H9 (cell line): ENCODE measurements around the gene B4GALNT1. TPM values are rescaled to one million over a fixed set of nuclear protein-coding genes. Genes with fewer than 3 reads are reported as not detected.

ENCODE experiments used
- DNase-seq: peaks from one replicate; pipeline ENCODE4 v3.0.0-alpha.2; 2017
- H2AFZ ChIP-seq: one replicate; pipeline ENCODE4 v1.6.1; 2013; ENCODE audit warnings: mild to moderate bottlenecking, low read length, control low read depth, moderate library complexity
- H2AK5ac ChIP-seq: 2 replicates; pipeline ENCODE4 v1.6.1; 2013; ENCODE audit warnings: low read length, control low read depth, mixed read lengths; ENCODE audit not compliant: insufficient read length
- H2BK120ac ChIP-seq: one replicate; pipeline ENCODE4 v1.6.1; 2013; ENCODE audit warnings: low read depth, mild to moderate bottlenecking, low read length, control low read depth, inconsistent platforms; ENCODE audit not compliant: poor library complexity, severe bottlenecking
- H2BK12ac ChIP-seq: 2 replicates; pipeline ENCODE4 v1.6.1; 2013; ENCODE audit warnings: low read length, control low read depth, mixed read lengths, low read depth; ENCODE audit not compliant: insufficient read length
- H2BK15ac ChIP-seq: 2 replicates; pipeline ENCODE4 v1.6.1; 2013; ENCODE audit warnings: low read depth, low read length, control low read depth
- H2BK20ac ChIP-seq: one replicate; pipeline ENCODE4 v1.6.1; 2013; ENCODE audit warnings: low read depth, mild to moderate bottlenecking, low read length, control low read depth, inconsistent platforms; ENCODE audit not compliant: poor library complexity, severe bottlenecking
- H2BK5ac ChIP-seq: 2 replicates; pipeline ENCODE4 v1.6.1; 2013; ENCODE audit warnings: low read length, control low read depth, mixed read lengths; ENCODE audit not compliant: insufficient read length
- H3K14ac ChIP-seq: 2 replicates; pipeline ENCODE4 v1.6.1; 2013; ENCODE audit warnings: low read length, control low read depth; ENCODE audit not compliant: insufficient read depth
- H3K18ac ChIP-seq: 2 replicates; pipeline ENCODE4 v1.6.1; 2013; ENCODE audit warnings: low read depth, mild to moderate bottlenecking, mixed read lengths, low read length, control low read depth; ENCODE audit not compliant: insufficient read length
- H3K23ac ChIP-seq: 2 replicates; pipeline ENCODE4 v1.6.1; 2013; ENCODE audit warnings: low read length, control low read depth, mixed read lengths, low read depth; ENCODE audit not compliant: insufficient read length
- H3K23me2 ChIP-seq: 2 replicates; pipeline ENCODE4 v1.6.1; 2013; ENCODE audit warnings: low read depth, mild to moderate bottlenecking, mixed read lengths, low read length, control low read depth; ENCODE audit not compliant: insufficient read length, poor library complexity, severe bottlenecking
- H3K27ac ChIP-seq: 2 replicates; pipeline ENCODE4 v1.5.1; 2013; ENCODE audit warnings: low read length, control low read depth, mixed read lengths, low read depth; ENCODE audit not compliant: insufficient read length
- H3K27me3 ChIP-seq: 2 replicates; pipeline ENCODE4 v1.6.1; 2013; ENCODE audit warnings: low read length, control low read depth, inconsistent platforms; ENCODE audit not compliant: insufficient read depth
- H3K4ac ChIP-seq: 2 replicates; pipeline ENCODE4 v1.6.1; 2013; ENCODE audit warnings: low read depth, mild to moderate bottlenecking, control low read depth, inconsistent platforms, low read length, moderate library complexity
- H3K4me1 ChIP-seq: 2 replicates; pipeline ENCODE4 v1.6.1; 2013; ENCODE audit warnings: low read length, control low read depth, inconsistent platforms; ENCODE audit not compliant: insufficient read depth
- H3K4me2 ChIP-seq: 2 replicates; pipeline ENCODE4 v1.6.1; 2013; ENCODE audit warnings: low read length, control low read depth, mixed read lengths; ENCODE audit not compliant: insufficient read length, insufficient read depth
- H3K56ac ChIP-seq: 2 replicates; pipeline ENCODE4 v1.6.1; 2013; ENCODE audit warnings: low read depth, mild to moderate bottlenecking, mixed read lengths, low read length, control low read depth; ENCODE audit not compliant: insufficient read length
- H3K79me1 ChIP-seq: 2 replicates; pipeline ENCODE4 v1.6.1; 2013; ENCODE audit warnings: low read depth, mild to moderate bottlenecking, moderate library complexity, low read length, control low read depth, inconsistent platforms; ENCODE audit not compliant: insufficient read depth, poor library complexity, severe bottlenecking
- H3K79me2 ChIP-seq: 2 replicates; pipeline ENCODE4 v1.6.1; 2013; ENCODE audit warnings: low read length, control low read depth, inconsistent platforms; ENCODE audit not compliant: insufficient read depth
- H3K9ac ChIP-seq: 2 replicates; pipeline ENCODE4 v1.6.1; 2013; ENCODE audit warnings: low read length, control low read depth, mixed read lengths; ENCODE audit not compliant: insufficient read length; ENCODE audit errors: extremely low read depth
- H3K9me3 ChIP-seq: one replicate; pipeline ENCODE4 v1.6.1; 2013; ENCODE audit warnings: low read depth, low read length, inconsistent platforms; ENCODE audit not compliant: control insufficient read depth
- H3T11ph ChIP-seq: one replicate; pipeline ENCODE4 v1.6.1; 2013; ENCODE audit warnings: mild to moderate bottlenecking, low read length, control low read depth, inconsistent platforms
- H4K20me1 ChIP-seq: one replicate; pipeline ENCODE4 v1.6.1; 2013; ENCODE audit not compliant: control insufficient read depth, insufficient read length, insufficient read depth
- H4K5ac ChIP-seq: 2 replicates; pipeline ENCODE4 v1.6.1; 2013; ENCODE audit warnings: low read depth, mild to moderate bottlenecking, mixed read lengths, low read length, control low read depth; ENCODE audit not compliant: insufficient read length
- H4K8ac ChIP-seq: replicated peaks from 2 replicates; pipeline ENCODE4 v1.6.1; 2013; ENCODE audit warnings: low read length, control low read depth, mixed read lengths, low read depth; ENCODE audit not compliant: insufficient read length
- H4K91ac ChIP-seq: 2 replicates; pipeline ENCODE4 v1.6.1; 2013; ENCODE audit warnings: low read depth, mild to moderate bottlenecking, moderate library complexity, mixed read lengths, low read length, control low read depth; ENCODE audit not compliant: insufficient read length
- H3K27ac Mint-ChIP-seq, 3 experiments: 2 replicates in 2 of 3; 3 replicates in 1 of 3; pipeline ENCODE4 v1.8.0; 2020 to 2021; ENCODE audit warnings: mixed read lengths in 3 of 3, mild to moderate bottlenecking in 1 of 3, moderate library complexity in 1 of 3
- H3K27me3 Mint-ChIP-seq: 2 replicates; pipeline ENCODE4 v1.8.0; 2021; ENCODE audit warnings: low read depth, mild to moderate bottlenecking, moderate library complexity, mixed read lengths
- H3K36me3 Mint-ChIP-seq, 3 experiments: 2 replicates in 2 of 3; 3 replicates in 1 of 3; pipeline ENCODE4 v1.8.0; 2020 to 2021; ENCODE audit warnings: low read depth in 3 of 3, mixed read lengths in 3 of 3; ENCODE audit not compliant: insufficient read depth in 1 of 3
- H3K4me1 Mint-ChIP-seq, 2 experiments: 2 replicates each; pipeline ENCODE4 v1.8.0; 2020; ENCODE audit warnings: mixed read lengths in 2 of 2
- H3K4me3 Mint-ChIP-seq, 2 experiments: 2 replicates in 1 of 2; 3 replicates in 1 of 2; pipeline ENCODE4 v1.8.0; 2020 to 2021; ENCODE audit warnings: mild to moderate bottlenecking in 2 of 2, mixed read lengths in 2 of 2, moderate library complexity in 1 of 2
- H3K9me3 Mint-ChIP-seq, 2 experiments: 2 replicates in 1 of 2; 3 replicates in 1 of 2; pipeline ENCODE4 v1.8.0; 2020; ENCODE audit warnings: mild to moderate bottlenecking in 2 of 2, mixed read lengths in 2 of 2, moderate library complexity in 1 of 2
- WGBS: extraction: QIAGEN DNeasy Blood & Tissue Kit; methylation state at CpG from one replicate; pipeline ENCODE4 v1.1.7; 2013; ENCODE audit warnings: missing lambda C conversion rate, low lambda C conversion rate, mixed read lengths; ENCODE audit not compliant: insufficient read length; ENCODE audit errors: extremely low coverage; 5-methylcytosine and 5-hydroxymethylcytosine counted together
- total RNA-seq: library from RNA; stranded (reverse); gene quantifications from 2 replicates; pipeline ENCODE4 v1.2.1, GENCODE V29; 2021
- TF ChIP-seq, protein P1 (sequence below): fragments of 200-600 bp; sonication (generic); conservative IDR thresholded peaks from 3 replicates; pipeline ENCODE4 v1.8.0; 2021; ENCODE audit warnings: antibody characterized with exemption, mild to moderate bottlenecking

The B4GALNT1 gene
- total RNA-seq, 1 experiment from 2014 or later: 2.3 TPM

DNA sequence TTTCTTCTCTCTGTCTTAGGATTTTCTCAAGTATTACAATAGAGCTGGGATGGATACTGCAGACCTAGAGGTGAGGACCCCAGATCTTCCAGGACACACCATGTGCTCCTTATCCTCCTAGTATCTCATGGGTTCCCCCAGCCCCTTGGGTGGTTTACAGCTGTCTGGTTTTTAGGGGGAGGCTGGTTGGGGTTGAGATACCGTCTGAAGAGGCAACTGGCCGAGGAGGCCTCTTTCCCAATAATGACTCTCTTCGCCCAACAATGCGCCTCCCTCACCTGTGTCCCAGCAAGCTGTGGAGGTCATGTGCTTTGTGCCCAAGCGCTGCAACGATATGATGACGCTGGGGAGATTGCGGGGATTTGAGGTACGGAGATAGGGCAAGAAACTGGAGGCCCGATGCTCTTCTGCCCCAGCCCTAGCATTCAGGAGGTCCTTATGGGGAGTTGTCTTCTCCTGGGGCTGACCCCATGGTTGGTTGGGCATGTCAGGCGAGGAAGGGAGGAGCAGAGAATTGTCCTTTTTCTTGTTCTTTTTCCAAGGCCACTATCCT is 18.0 kb downstream of the B4GALNT1 start:
- H3K23ac ChIP-seq: no peak overlapping the region
- H3K4ac ChIP-seq: no peak overlapping the region
- no CpG with 5 or more reads among the region's 11 CpGs for WGBS
- TF ChIP-seq, protein P1, sequence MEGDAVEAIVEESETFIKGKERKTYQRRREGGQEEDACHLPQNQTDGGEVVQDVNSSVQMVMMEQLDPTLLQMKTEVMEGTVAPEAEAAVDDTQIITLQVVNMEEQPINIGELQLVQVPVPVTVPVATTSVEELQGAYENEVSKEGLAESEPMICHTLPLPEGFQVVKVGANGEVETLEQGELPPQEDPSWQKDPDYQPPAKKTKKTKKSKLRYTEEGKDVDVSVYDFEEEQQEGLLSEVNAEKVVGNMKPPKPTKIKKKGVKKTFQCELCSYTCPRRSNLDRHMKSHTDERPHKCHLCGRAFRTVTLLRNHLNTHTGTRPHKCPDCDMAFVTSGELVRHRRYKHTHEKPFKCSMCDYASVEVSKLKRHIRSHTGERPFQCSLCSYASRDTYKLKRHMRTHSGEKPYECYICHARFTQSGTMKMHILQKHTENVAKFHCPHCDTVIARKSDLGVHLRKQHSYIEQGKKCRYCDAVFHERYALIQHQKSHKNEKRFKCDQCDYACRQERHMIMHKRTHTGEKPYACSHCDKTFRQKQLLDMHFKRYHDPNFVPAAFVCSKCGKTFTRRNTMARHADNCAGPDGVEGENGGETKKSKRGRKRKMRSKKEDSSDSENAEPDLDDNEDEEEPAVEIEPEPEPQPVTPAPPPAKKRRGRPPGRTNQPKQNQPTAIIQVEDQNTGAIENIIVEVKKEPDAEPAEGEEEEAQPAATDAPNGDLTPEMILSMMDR: no peak
- H2BK5ac ChIP-seq: no peak overlapping the region
- H4K91ac ChIP-seq: no peak overlapping the region
- Mint-ChIP-seq H3K36me3 (peaks cover 9 to 32% (median 17%) of the 10 kb centered on the region in 3 experiments), H3K4me3 (no peak overlapping the region), H3K27me3 (peaks cover 51% of the 10 kb centered on the region), H3K9me3 (no peaks in the 10 kb centered on the region; a peak in 1 of 5 replicates), H3K4me1 (peaks cover 21 to 27% of the 10 kb centered on the region in 2 experiments), H3K27ac (no peak overlapping the region)
- DNase-seq: no peak
- H3K9me3 ChIP-seq: no peaks in the 10 kb centered on the region
- no peak overlapping the region for H4K5ac ChIP-seq
- H3K56ac ChIP-seq: no peak overlapping the region
- no peak overlapping the region for H2AK5ac ChIP-seq
- no peak overlapping the region for H3K9ac ChIP-seq
- H3K27ac ChIP-seq: no peak overlapping the region
- H3K4me1 ChIP-seq: no peaks in the 10 kb centered on the region
- no peak overlapping the region for H2BK15ac ChIP-seq
- peaks cover 39% of the 10 kb centered on the region for H3K27me3 ChIP-seq
- H4K8ac ChIP-seq: no peak overlapping the region
- H3K14ac ChIP-seq: no peak overlapping the region
- H3K4me2 ChIP-seq: no peak overlapping the region
- no peaks in the 10 kb centered on the region for H3K79me1 ChIP-seq
- H3K23me2 ChIP-seq: peaks cover 19% of the 10 kb centered on the region
- H2BK20ac ChIP-seq: no peak overlapping the region
- H3T11ph ChIP-seq: no peak overlapping the region
- H2BK12ac ChIP-seq: no peak overlapping the region
- no peak overlapping the region for H2BK120ac ChIP-seq
- H2AFZ ChIP-seq: no peak overlapping the region
- no peaks in the 10 kb centered on the region for H4K20me1 ChIP-seq
- H3K18ac ChIP-seq: no peak overlapping the region
- no peaks in the 10 kb centered on the region for H3K79me2 ChIP-seq
